GM20431 (cell line): ENCODE measurements around the gene STK11.
"Not testable (repeated sequence)": the region's sequence is repeated elsewhere in the genome, so short reads cannot be mapped to it uniquely, and the experiment has no call there.

Experiments
- in situ Hi-C: fragments of 300-500 bp; cut with MseI, MboI; formaldehyde crosslinking; loops from one replicate; pipeline ENCODE4 v1.15.0; 2020; ENCODE audit warnings: low sequenced_read_pairs; ENCODE audit not compliant: unreplicated experiment

STK11 gene

GRCh38 chr19:1168572-1169410 is 36.8 kb upstream of the STK11 start:
- in situ Hi-C loops = no loop called here

- in situ Hi-C loops = no loop called here
Observed at GRCh38 chr19:1169411-1169791, 36.2 kb upstream of the STK11 start.

GRCh38 chr19:1169921-1170885 is 35.4 kb upstream of the STK11 start:
- in situ Hi-C loops = no loop called here

GRCh38 chr19:1170938-1171754 is 34.4 kb upstream of the STK11 start:
- in situ Hi-C loops = no loop called here

- in situ Hi-C loops = no loop called here
Observed at GRCh38 chr19:1171755-1172352, 33.7 kb upstream of the STK11 start.

- in situ Hi-C loops = no loop called here
Observed at GRCh38 chr19:1172353-1173158, 33.0 kb upstream of the STK11 start.

- in situ Hi-C loops = no loop called here
Observed at GRCh38 chr19:1173159-1173844, 32.3 kb upstream of the STK11 start.

- in situ Hi-C loops = no loop called here
Observed at GRCh38 chr19:1173845-1174809, 31.5 kb upstream of the STK11 start, which contains the start of gene SBNO2. Gene SBNO2 (minus strand): TSS chr19:1174268. CDS start chr19:1154276, 19,992 bp downstream.

- in situ Hi-C loops = no loop called here
Observed at GRCh38 chr19:1177322-1178114, 28.1 kb upstream of the STK11 start.

GRCh38 chr19:1181606-1182005 is 24.0 kb upstream of the STK11 start:
- in situ Hi-C loops = loop anchor here (10.0 kb wide), 1 partner anchor 67 kb away; no protein-coding TSS in a partner anchor

- in situ Hi-C loops = loop anchor here (10.0 kb wide), 1 partner anchor 67 kb away; no protein-coding TSS in a partner anchor
Observed at GRCh38 chr19:1182068-1182467, 23.5 kb upstream of the STK11 start.

GRCh38 chr19:1182727-1183126 is 22.9 kb upstream of the STK11 start:
- in situ Hi-C loops = loop anchor here (10.0 kb wide), 1 partner anchor 68 kb away; no protein-coding TSS in a partner anchor

GRCh38 chr19:1183543-1184172 is 21.9 kb upstream of the STK11 start:
- in situ Hi-C loops = loop anchor here (10.0 kb wide), 1 partner anchor 69 kb away; no protein-coding TSS in a partner anchor

GRCh38 chr19:1189419-1189818 is 16.2 kb upstream of the STK11 start:
- in situ Hi-C loops = loop anchor here (10.0 kb wide), 1 partner anchor 75 kb away; no protein-coding TSS in a partner anchor

- in situ Hi-C loops = no loop called here
Observed at GRCh38 chr19:1199531-1199930, 6.0 kb upstream of the STK11 start.

GRCh38 chr19:1200614-1201013 is 5.0 kb upstream of the STK11 start:
- in situ Hi-C loops = not testable (repeated sequence)
